OCI-LY3 (cell line): ENCODE measurements around the gene FNIP1.
"Not testable (repeated sequence)": the region's sequence is repeated elsewhere in the genome, so short reads cannot be mapped to it uniquely, and the experiment has no call there.

Experiments used
- H2AFZ ChIP-seq: fragments of 200-600, 300-600 bp; shearing (Covaris generic); 2 replicates; pipeline ENCODE4 v1.6.0; 2014; ENCODE audit warnings: antibody characterized with exemption, low read depth, low read length
- H3K27ac ChIP-seq: fragments of 200-600, 300-600 bp; sonication (generic); 2 replicates; pipeline ENCODE4 v1.5.1; 2014; ENCODE audit warnings: mild to moderate bottlenecking, low read length, moderate library complexity, mixed read lengths
- H3K27me3 ChIP-seq: fragments of 200-600, 300-600 bp; sonication (generic); 2 replicates; pipeline ENCODE4 v1.6.1; 2014; ENCODE audit warnings: low read depth, low read length, mixed read lengths
- H3K36me3 ChIP-seq: fragments of 200-600, 300-600 bp; sonication (generic); replicated peaks from 2 replicates; pipeline ENCODE3; 2014; ENCODE audit warnings: low read depth, low read length, mixed read lengths
- H3K4me1 ChIP-seq: fragments of 300-600, 200-600 bp; sonication (generic); 2 replicates; pipeline ENCODE4 v1.6.1; 2014; ENCODE audit warnings: low read length, mixed read lengths
- H3K4me2 ChIP-seq: fragments of 200-600, 300-600 bp; sonication (generic); 2 replicates; pipeline ENCODE4 v1.6.1; 2014; ENCODE audit warnings: low read length, mixed read lengths
- H3K4me3 ChIP-seq: fragments of 300-600, 200-600 bp; sonication (generic); 2 replicates; pipeline ENCODE4 v1.5.1; 2014; ENCODE audit warnings: antibody characterized with exemption, mild to moderate bottlenecking, low read length, moderate library complexity
- H3K79me2 ChIP-seq: fragments of 300-600, 200-600 bp; shearing (Covaris generic); 2 replicates; pipeline ENCODE4 v1.6.1; 2014; ENCODE audit warnings: mild to moderate bottlenecking, low read length, mixed read lengths
- H3K9ac ChIP-seq: fragments of 300-600, 200-600 bp; shearing (Covaris generic); 2 replicates; pipeline ENCODE4 v1.6.0; 2014; ENCODE audit warnings: mild to moderate bottlenecking, low read length, moderate library complexity
- H3K9me3 ChIP-seq: fragments of 200-600, 300-600 bp; shearing (Covaris generic); 2 replicates; pipeline ENCODE4 v1.6.1; 2014; ENCODE audit warnings: low read length, mixed read lengths; ENCODE audit not compliant: insufficient read depth
- H4K20me1 ChIP-seq: fragments of 200-600, 300-600 bp; sonication (generic); 2 replicates; pipeline ENCODE4 v1.6.1; 2016; ENCODE audit warnings: low read length, mixed read lengths; ENCODE audit not compliant: insufficient read depth
- EZH2phosphoT487 ChIP-seq: fragments of 200-600 bp; shearing (Covaris generic); IDR thresholded peaks from 2 replicates; pipeline ENCODE4 v1.6.1; 2018; ENCODE audit warnings: antibody characterized with exemption, mixed run types, low read depth
- TF ChIP-seq, protein P1 (sequence below): fragments of 200-600, 300-600 bp; sonication (generic); IDR thresholded peaks from 2 replicates; pipeline ENCODE4 v1.5.1; 2014; ENCODE audit warnings: antibody characterized with exemption, low read length, low read depth

Gene FNIP1

GRCh38 chr5:131630208-131630962 is 166.4 kb downstream of the FNIP1 start:
- Histone ChIP-seq H3K79me2 (peaks cover 97% of the 10 kb centered on the region), H3K36me3 (peaks cover 9% of the 10 kb centered on the region), H3K9ac (no peak overlapping the region), H3K4me1 (peaks cover 14% of the 10 kb centered on the region), H2AFZ (no peak overlapping the region), H3K27ac (no peak overlapping the region), H3K27me3 (no peaks in the 10 kb centered on the region), H4K20me1 (peaks cover 71% of the 10 kb centered on the region), H3K4me3 (no peak overlapping the region), H3K9me3 (no peaks in the 10 kb centered on the region), H3K4me2 (no peak overlapping the region)
- TF ChIP-seq EZH2phosphoT487, result no peak
- TF ChIP-seq, protein P1, sequence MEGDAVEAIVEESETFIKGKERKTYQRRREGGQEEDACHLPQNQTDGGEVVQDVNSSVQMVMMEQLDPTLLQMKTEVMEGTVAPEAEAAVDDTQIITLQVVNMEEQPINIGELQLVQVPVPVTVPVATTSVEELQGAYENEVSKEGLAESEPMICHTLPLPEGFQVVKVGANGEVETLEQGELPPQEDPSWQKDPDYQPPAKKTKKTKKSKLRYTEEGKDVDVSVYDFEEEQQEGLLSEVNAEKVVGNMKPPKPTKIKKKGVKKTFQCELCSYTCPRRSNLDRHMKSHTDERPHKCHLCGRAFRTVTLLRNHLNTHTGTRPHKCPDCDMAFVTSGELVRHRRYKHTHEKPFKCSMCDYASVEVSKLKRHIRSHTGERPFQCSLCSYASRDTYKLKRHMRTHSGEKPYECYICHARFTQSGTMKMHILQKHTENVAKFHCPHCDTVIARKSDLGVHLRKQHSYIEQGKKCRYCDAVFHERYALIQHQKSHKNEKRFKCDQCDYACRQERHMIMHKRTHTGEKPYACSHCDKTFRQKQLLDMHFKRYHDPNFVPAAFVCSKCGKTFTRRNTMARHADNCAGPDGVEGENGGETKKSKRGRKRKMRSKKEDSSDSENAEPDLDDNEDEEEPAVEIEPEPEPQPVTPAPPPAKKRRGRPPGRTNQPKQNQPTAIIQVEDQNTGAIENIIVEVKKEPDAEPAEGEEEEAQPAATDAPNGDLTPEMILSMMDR, result no peak

- Histone ChIP-seq H3K79me2 (peaks cover 99% of the 10 kb centered on the region), H3K9ac (no peak overlapping the region), H3K4me1 (peaks cover 14% of the 10 kb centered on the region), H3K4me3 (no peak overlapping the region), H3K27ac (no peak overlapping the region), H3K36me3 (peaks cover 9% of the 10 kb centered on the region), H4K20me1 (peaks cover 78% of the 10 kb centered on the region), H2AFZ (no peak overlapping the region), H3K4me2 (no peak overlapping the region), H3K27me3 (no peaks in the 10 kb centered on the region), H3K9me3 (no peaks in the 10 kb centered on the region)
- TF ChIP-seq, protein P1, result no peak
- no peak for TF ChIP-seq EZH2phosphoT487
These were observed 167.8 kb downstream of the FNIP1 start for GRCh38 chr5:131628990-131629389.

- Histone ChIP-seq H3K36me3 (peaks cover 3% of the 10 kb centered on the region), H3K9me3 (no peaks in the 10 kb centered on the region), H3K4me1 (peaks cover 7% of the 10 kb centered on the region), H3K4me2 (no peak overlapping the region), H4K20me1 (peaks cover 84% of the 10 kb centered on the region), H3K9ac (no peak overlapping the region), H3K79me2 (peaks cover 99% of the 10 kb centered on the region), H3K27ac (no peak overlapping the region), H3K27me3 (no peaks in the 10 kb centered on the region), H3K4me3 (no peak overlapping the region), H2AFZ (no peak overlapping the region)
- TF ChIP-seq EZH2phosphoT487, result no peak
- TF ChIP-seq, protein P1, result no peak
These were observed 169.5 kb downstream of the FNIP1 start for GRCh38 chr5:131627207-131627865.

GRCh38 chr5:131622633-131623032 is 174.2 kb downstream of the FNIP1 start:
- Histone ChIP-seq H3K36me3 (no peaks in the 10 kb centered on the region), H3K79me2 (peaks cover 99% of the 10 kb centered on the region), H4K20me1 (peaks cover 83% of the 10 kb centered on the region), H3K4me2 (no peak overlapping the region), H3K9me3 (no peaks in the 10 kb centered on the region), H3K9ac (no peak overlapping the region), H2AFZ (no peak overlapping the region), H3K27me3 (no peaks in the 10 kb centered on the region), H3K4me1 (no peaks in the 10 kb centered on the region), H3K4me3 (no peak overlapping the region), H3K27ac (no peak overlapping the region)
- TF ChIP-seq, protein P1, result no peak
- no peak for TF ChIP-seq EZH2phosphoT487

- not testable (repeated sequence) for H3K4me2 ChIP-seq, H3K9ac ChIP-seq, H3K9me3 ChIP-seq, H3K36me3 ChIP-seq, H3K27ac ChIP-seq, H2AFZ ChIP-seq, H3K4me3 ChIP-seq, H3K4me1 ChIP-seq, H3K27me3 ChIP-seq
- H3K79me2 ChIP-seq, result peaks cover 99% of the 10 kb centered on the region
- peaks cover 79% of the 10 kb centered on the region for H4K20me1 ChIP-seq
These were observed 175.7 kb downstream of the FNIP1 start for GRCh38 chr5:131621164-131621563.
